GM12878 (cell line): ENCODE measurements around the gene SEC14L1. TPM values are rescaled to one million over a fixed set of nuclear protein-coding genes. Genes with fewer than 3 reads are reported as not detected.

Experiments used
- BCL3 ChIP-seq: IDR thresholded peaks from 2 replicates; pipeline ENCODE4 v1.6.1; 2011; ENCODE audit warnings: borderline replicate concordance, low read depth, mild to moderate bottlenecking, moderate library complexity, low read length; ENCODE audit not compliant: insufficient read depth, poor library complexity, severe bottlenecking
- CHD4 ChIP-seq: fragments of 200-600 bp; sonication (generic); IDR thresholded peaks from 2 replicates; pipeline ENCODE4 v1.6.1; 2016; ENCODE audit warnings: mild to moderate bottlenecking
- GABPA ChIP-seq: IDR thresholded peaks from 2 replicates; pipeline ENCODE4 v1.6.1; 2014; ENCODE audit warnings: antibody characterized with exemption, low read depth, mild to moderate bottlenecking, inconsistent platforms
- JUND ChIP-seq: IDR thresholded peaks from 2 replicates; pipeline ENCODE4 v1.6.1; 2012; ENCODE audit warnings: low read depth, mild to moderate bottlenecking, low read length, improper control_type of control experiment, moderate library complexity
- MAX ChIP-seq: IDR thresholded peaks from 2 replicates; pipeline ENCODE4 v1.6.1; 2012; ENCODE audit warnings: low read depth, low read length, improper control_type of control experiment
- NR2F1 ChIP-seq: fragments of 450-650 bp; conservative IDR thresholded peaks from 2 replicates; pipeline ENCODE4 v1.6.1; 2017; ENCODE audit warnings: mild to moderate bottlenecking
- SIN3A ChIP-seq: IDR thresholded peaks from 2 replicates; pipeline ENCODE4 v1.6.1; 2012; ENCODE audit warnings: low read depth, low read length, improper control_type of control experiment
- SKIL ChIP-seq: fragments of 450-650 bp; IDR thresholded peaks from 2 replicates; pipeline ENCODE4 v1.6.1; 2017; ENCODE audit warnings: mild to moderate bottlenecking, low read depth, inconsistent platforms; ENCODE audit not compliant: poor library complexity, severe bottlenecking
- SMAD5 ChIP-seq: IDR thresholded peaks from 2 replicates; pipeline ENCODE4 v1.6.1; 2016; ENCODE audit warnings: antibody characterized with exemption, low read depth
- SREBF1 ChIP-seq: IDR thresholded peaks from 2 replicates; pipeline ENCODE4 v1.6.1; 2012; ENCODE audit warnings: mild to moderate bottlenecking, low read length
- SREBF2 ChIP-seq: IDR thresholded peaks from 2 replicates; pipeline ENCODE4 v1.6.1; 2012; ENCODE audit warnings: mild to moderate bottlenecking, low read length
- SRF ChIP-seq, 2 experiments: IDR thresholded peaks; 2 replicates each; pipeline ENCODE4 v1.6.1; 2011; ENCODE audit warnings: low read depth in 2 of 2, low read length in 2 of 2, mild to moderate bottlenecking in 1 of 2, moderate library complexity in 1 of 2
- TCF3 ChIP-seq: IDR thresholded peaks from 2 replicates; pipeline ENCODE4 v1.6.1; 2012; ENCODE audit warnings: low read depth, mild to moderate bottlenecking, low read length, borderline replicate concordance; ENCODE audit not compliant: insufficient read depth
- ZNF592 ChIP-seq: fragments of 450-650 bp; IDR thresholded peaks from 2 replicates; pipeline ENCODE4 v1.6.1; 2017; ENCODE audit warnings: mild to moderate bottlenecking, moderate library complexity
- polyA plus RNA-seq, 11 experiments: library from polyadenylated mRNA; depleted of rRNA in 4 of 11; unstranded in 6 of 11; stranded (reverse) in 5 of 11; fragments of >200 nt; fragmentation: Nextera tagmentation in 4 of 11; fragmentation: Illumina TruSeq in 1 of 11; extraction: Ambion mirVana in 4 of 11; extraction: Trizol in 1 of 11; gene quantifications; 1 replicate in 1 of 11; 2 replicates in 10 of 11; pipeline versions ENCODE4 v1.2.1 to v1.2.3, GENCODE V29; 2011 to 2016; ENCODE audit warnings: inconsistent platforms in 2 of 11, missing spikeins in 2 of 11, low read depth in 1 of 11
- total RNA-seq, 4 experiments: library from RNA; depleted of rRNA in 3 of 4; stranded (reverse); fragments of >200 nt in 3 of 4; fragmentation: Illumina TruSeq in 1 of 4; extraction: Trizol in 1 of 4; gene quantifications; 2 replicates each; pipeline versions ENCODE4 v1.2.1 to v1.2.3, GENCODE V29; 2013 to 2021
- TF ChIP-seq, protein P1 (sequence below): fragments of 150-350 bp; IDR thresholded peaks from 2 replicates; pipeline ENCODE4 v1.6.1; 2014; ENCODE audit warnings: mild to moderate bottlenecking, low read depth, low read length
- TF ChIP-seq, protein P2 (sequence below), 3 experiments: IDR thresholded peaks in 2 of 3; conservative IDR thresholded peaks in 1 of 3; 2 replicates each; pipeline ENCODE4 v1.5.1; 2011; ENCODE audit warnings: low read depth in 3 of 3, low read length in 3 of 3, mild to moderate bottlenecking in 3 of 3, control low read depth in 2 of 3, moderate library complexity in 2 of 3, inconsistent platforms in 1 of 3, mixed read lengths in 1 of 3; ENCODE audit not compliant: control insufficient read depth in 2 of 3, insufficient read depth in 1 of 3; ENCODE audit errors: extremely low read depth in 1 of 3

SEC14L1 gene
- total and polyA plus RNA-seq, 10 of the 15 experiments (the other 5 are each of a cell fraction or from before 2014, with no cell fraction given): 6.3 to 66.1 (median 33.5) TPM

- TF ChIP-seq JUND (no peak), SIN3A (no peak), MAX (no peak), TCF3 (peak; percentile 94), NR2F1 (no peak), GABPA (peak; percentile 75), SKIL (no peak), SRF (IDR thresholded peaks at IDR 0.05; ENCODE audit: low read depth in 2 of 2, low read length in 2 of 2) (no peak), SMAD5 (no peak), ZNF592 (no peak), SREBF2 (no peak), SREBF1 (no peak), CHD4 (no peak), BCL3 (peak; percentile 94)
- TF ChIP-seq, protein P1, sequence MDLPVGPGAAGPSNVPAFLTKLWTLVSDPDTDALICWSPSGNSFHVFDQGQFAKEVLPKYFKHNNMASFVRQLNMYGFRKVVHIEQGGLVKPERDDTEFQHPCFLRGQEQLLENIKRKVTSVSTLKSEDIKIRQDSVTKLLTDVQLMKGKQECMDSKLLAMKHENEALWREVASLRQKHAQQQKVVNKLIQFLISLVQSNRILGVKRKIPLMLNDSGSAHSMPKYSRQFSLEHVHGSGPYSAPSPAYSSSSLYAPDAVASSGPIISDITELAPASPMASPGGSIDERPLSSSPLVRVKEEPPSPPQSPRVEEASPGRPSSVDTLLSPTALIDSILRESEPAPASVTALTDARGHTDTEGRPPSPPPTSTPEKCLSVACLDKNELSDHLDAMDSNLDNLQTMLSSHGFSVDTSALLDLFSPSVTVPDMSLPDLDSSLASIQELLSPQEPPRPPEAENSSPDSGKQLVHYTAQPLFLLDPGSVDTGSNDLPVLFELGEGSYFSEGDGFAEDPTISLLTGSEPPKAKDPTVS: no peak
- TF ChIP-seq, protein P2, sequence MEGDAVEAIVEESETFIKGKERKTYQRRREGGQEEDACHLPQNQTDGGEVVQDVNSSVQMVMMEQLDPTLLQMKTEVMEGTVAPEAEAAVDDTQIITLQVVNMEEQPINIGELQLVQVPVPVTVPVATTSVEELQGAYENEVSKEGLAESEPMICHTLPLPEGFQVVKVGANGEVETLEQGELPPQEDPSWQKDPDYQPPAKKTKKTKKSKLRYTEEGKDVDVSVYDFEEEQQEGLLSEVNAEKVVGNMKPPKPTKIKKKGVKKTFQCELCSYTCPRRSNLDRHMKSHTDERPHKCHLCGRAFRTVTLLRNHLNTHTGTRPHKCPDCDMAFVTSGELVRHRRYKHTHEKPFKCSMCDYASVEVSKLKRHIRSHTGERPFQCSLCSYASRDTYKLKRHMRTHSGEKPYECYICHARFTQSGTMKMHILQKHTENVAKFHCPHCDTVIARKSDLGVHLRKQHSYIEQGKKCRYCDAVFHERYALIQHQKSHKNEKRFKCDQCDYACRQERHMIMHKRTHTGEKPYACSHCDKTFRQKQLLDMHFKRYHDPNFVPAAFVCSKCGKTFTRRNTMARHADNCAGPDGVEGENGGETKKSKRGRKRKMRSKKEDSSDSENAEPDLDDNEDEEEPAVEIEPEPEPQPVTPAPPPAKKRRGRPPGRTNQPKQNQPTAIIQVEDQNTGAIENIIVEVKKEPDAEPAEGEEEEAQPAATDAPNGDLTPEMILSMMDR (IDR thresholded peaks at IDR 0.05 in 2 of 3, conservative IDR thresholded peaks at IDR 0.05 in 1 of 3; ENCODE audit: control insufficient read depth in 2 of 3, extremely low read depth in 1 of 3, insufficient read depth in 1 of 3, low read depth in 3 of 3, low read length in 3 of 3): no peak
These were observed 93.0 kb downstream of the SEC14L1 start (continued) for GRCh38 chr17:77233635-77234334.
